ENCODE data around the gene TTC1.

- TF ChIP-seq POLR2AphosphoS5 (IDR thresholded peaks at IDR 0.05), result no peak
- no peak for TF ChIP-seq CTCF (IDR thresholded peaks at IDR 0.05)
These were observed 13.0 kb upstream of the TTC1 start for GRCh38 chr5:159995907-159996306.

All from gastroesophageal sphincter (tissue), 3 donors.